SK-N-SH (cell line): ENCODE data around the gene NEK3. TPM values are rescaled to one million over a fixed set of nuclear protein-coding genes. Genes with fewer than 3 reads are reported as not detected.
"Not testable (repeated sequence)": the region's sequence is repeated elsewhere in the genome, so short reads cannot be mapped to it uniquely, and the experiment has no call there.

Source experiments
- CTCF ChIA-PET: fragments of 300-600, 350-600 bp; formaldehyde crosslinking; extraction: SDS; loops from one replicate; lab custom pipeline; 2021; lab: Yijun Ruan, JAX
- POLR2A ChIA-PET: fragments of 350-600 bp; sonication (Branson Sonifier 250); formaldehyde crosslinking; extraction: SDS; loops from one replicate; lab custom pipeline; 2020; ENCODE audit warnings: antibody characterized with exemption, inconsistent platforms; lab: Yijun Ruan, JAX
- DNase-seq: peaks from one replicate; pipeline ENCODE4 v3.0.0; 2012
- H2AFZ ChIP-seq: fragments of 200-600 bp; sonication (generic); 2 replicates; pipeline ENCODE4 v1.8.1; 2016; ENCODE audit warnings: antibody characterized with exemption, mild to moderate bottlenecking, low read depth
- H3F3A ChIP-seq: fragments of 200-600 bp; sonication (generic); replicated peaks from 2 replicates; pipeline ENCODE3; 2016; ENCODE audit warnings: antibody characterized with exemption, mild to moderate bottlenecking; ENCODE audit not compliant: insufficient read depth
- H3K27ac ChIP-seq, 2 experiments: fragments of 200-500 bp in 1 of 2; fragments of 200-600 bp in 1 of 2; sonication (Bioruptor generic) in 1 of 2; sonication (generic), shearing (Covaris generic) in 1 of 2; 2 replicates each; pipeline versions ENCODE4 v1.5.1 to v1.6.1; 2014 to 2016; ENCODE audit warnings: low read depth in 2 of 2, inconsistent platforms in 1 of 2, low read length in 1 of 2, mild to moderate bottlenecking in 1 of 2, mixed read lengths in 1 of 2
- H3K27me3 ChIP-seq: fragments of 200-600 bp; sonication (generic), shearing (Covaris generic); 2 replicates; pipeline ENCODE4 v1.6.1; 2016; ENCODE audit warnings: mixed run types; ENCODE audit not compliant: insufficient read depth
- H3K36me3 ChIP-seq, 2 experiments: fragments of 200-500 bp in 1 of 2; fragments of 200-600 bp in 1 of 2; sonication (Bioruptor generic) in 1 of 2; sonication (generic) in 1 of 2; replicated peaks in 1 of 2; 2 replicates each; pipeline versions ENCODE3 to v1.5.1; 2014 to 2016; ENCODE audit warnings: low read length in 1 of 2, mild to moderate bottlenecking in 1 of 2; ENCODE audit not compliant: insufficient read depth in 2 of 2, control insufficient read depth in 1 of 2
- H3K4me1 ChIP-seq, 2 experiments: fragments of 200-500 bp in 1 of 2; fragments of 200-600 bp in 1 of 2; sonication (Bioruptor generic) in 1 of 2; sonication (generic), shearing (Covaris generic) in 1 of 2; 2 replicates each; pipeline versions ENCODE4 v1.5.1 to v1.6.1; 2014 to 2016; ENCODE audit warnings: low read depth in 1 of 2, low read length in 1 of 2, mixed run types in 1 of 2; ENCODE audit not compliant: insufficient read depth in 2 of 2, control insufficient read depth in 1 of 2
- H3K4me2 ChIP-seq: fragments of 200-600 bp; sonication (generic), shearing (Covaris generic); 2 replicates; pipeline ENCODE4 v1.6.1; 2017; ENCODE audit warnings: mixed run types
- H3K4me3 ChIP-seq, 2 experiments: fragments of 200-500 bp in 1 of 2; fragments of 200-600 bp in 1 of 2; sonication (Bioruptor generic) in 1 of 2; sonication (generic), shearing (Covaris generic) in 1 of 2; 2 replicates each; pipeline versions ENCODE4 v1.5.1 to v1.8.1; 2014 to 2016; ENCODE audit warnings: low read depth in 2 of 2, inconsistent platforms in 1 of 2, low read length in 1 of 2, mild to moderate bottlenecking in 1 of 2, mixed read lengths in 1 of 2, moderate library complexity in 1 of 2
- H3K79me2 ChIP-seq: fragments of 200-600 bp; sonication (generic); 2 replicates; pipeline ENCODE4 v1.8.1; 2017; ENCODE audit warnings: mild to moderate bottlenecking; ENCODE audit not compliant: insufficient read depth
- H3K9ac ChIP-seq: fragments of 200-600 bp; sonication (generic); 2 replicates; pipeline ENCODE4 v1.6.1; 2017; ENCODE audit warnings: mixed run types
- H3K9me2 ChIP-seq: fragments of 200-600 bp; sonication (generic); 2 replicates; pipeline ENCODE4 v1.6.1; 2017; ENCODE audit warnings: mixed run types
- H3K9me3 ChIP-seq: fragments of 200-600 bp; sonication (generic); 2 replicates; pipeline ENCODE4 v1.6.1; 2017; ENCODE audit warnings: mixed run types, mild to moderate bottlenecking, moderate library complexity
- H4K20me1 ChIP-seq: fragments of 200-600 bp; sonication (generic); 2 replicates; pipeline ENCODE4 v1.6.1; 2017; ENCODE audit warnings: mild to moderate bottlenecking, mixed run types; ENCODE audit not compliant: insufficient read depth
- CHD2 ChIP-seq: fragments of 150-350 bp; IDR thresholded peaks from 2 replicates; pipeline ENCODE4 v1.6.1; 2018; ENCODE audit warnings: low read length; ENCODE audit not compliant: partially characterized antibody
- CTCF ChIP-seq: fragments of 200-600 bp; sonication (generic); IDR thresholded peaks from 2 replicates; pipeline ENCODE4 v1.6.1; 2017; ENCODE audit warnings: antibody characterized with exemption, mild to moderate bottlenecking, moderate library complexity
- FOXM1 ChIP-seq: IDR thresholded peaks from 2 replicates; pipeline ENCODE4 v1.4.0; 2012; ENCODE audit warnings: low read depth, mild to moderate bottlenecking
- MAX ChIP-seq: IDR thresholded peaks from 2 replicates; pipeline ENCODE4 v1.4.0; 2012; ENCODE audit warnings: low read depth
- NFIC ChIP-seq: IDR thresholded peaks from 2 replicates; pipeline ENCODE4 v1.4.0; 2012; ENCODE audit warnings: borderline replicate concordance
- PBX3 ChIP-seq: IDR thresholded peaks from 2 replicates; pipeline ENCODE4; 2012
- RAD21 ChIP-seq: IDR thresholded peaks from 2 replicates; pipeline ENCODE4 v1.6.1; 2012; ENCODE audit warnings: mild to moderate bottlenecking, low read length
- REST ChIP-seq: IDR thresholded peaks from 2 replicates; pipeline ENCODE4 v1.6.1; 2012; ENCODE audit warnings: mild to moderate bottlenecking, low read depth, low read length, moderate library complexity
- SMC3 ChIP-seq: IDR thresholded peaks from 2 replicates; pipeline ENCODE4 v1.6.1; 2012; ENCODE audit warnings: low read depth, low read length, improper control_type of control experiment
- TCF12 ChIP-seq: IDR thresholded peaks from 2 replicates; pipeline ENCODE4 v1.4.0; 2012
- ZBTB33 ChIP-seq: IDR thresholded peaks from 2 replicates; pipeline ENCODE4 v1.4.0; 2012; ENCODE audit warnings: low read depth, borderline replicate concordance
- WGBS: methylation state at CpG from one replicate; pipeline ENCODE4 v1.1.6; 2017; ENCODE audit warnings: low lambda C conversion rate; 5-methylcytosine and 5-hydroxymethylcytosine counted together
- polyA plus RNA-seq, 3 experiments: library from polyadenylated mRNA; depleted of rRNA; stranded (reverse); fragments of >200 nt; gene quantifications; 2 replicates each; pipeline ENCODE4 v1.2.3, GENCODE V29; 2012

Gene NEK3
- polyA plus RNA-seq, 1 of the 3 experiments (the other 2 are of a cell fraction) = 12.7 TPM

- CTCF ChIA-PET = interaction anchor here (1.1 to 1.9 kb wide), 9 partner anchors 16 to 391 kb away, joined by 3 to 6 read pairs (median 4); partner anchors contain the start of genes NEK5 and VPS36
- H3K27me3 ChIP-seq, POLR2A ChIA-PET, H2AFZ ChIP-seq, H3K36me3 ChIP-seq, H3K4me1 ChIP-seq, H3F3A ChIP-seq, H4K20me1 ChIP-seq, H3K4me3 ChIP-seq, H3K4me2 ChIP-seq, H3K9me3 ChIP-seq, H3K27ac ChIP-seq, H3K9ac ChIP-seq, H3K9me2 ChIP-seq, H3K79me2 ChIP-seq: not testable (repeated sequence)
- TF ChIP-seq RAD21 = peak; percentile 74
- peak; percentile 48; the same call in 1 of the 2 replicates for TF ChIP-seq SMC3
- peak; percentile 60 for TF ChIP-seq CTCF
- DNase-seq = peak; percentile 42
- 66% methylated on average over 12 of the region's 12 CpGs for WGBS
These were observed 42.2 kb upstream of the NEK3 start for GRCh38 chr13:52201439-52202193.

DNA sequence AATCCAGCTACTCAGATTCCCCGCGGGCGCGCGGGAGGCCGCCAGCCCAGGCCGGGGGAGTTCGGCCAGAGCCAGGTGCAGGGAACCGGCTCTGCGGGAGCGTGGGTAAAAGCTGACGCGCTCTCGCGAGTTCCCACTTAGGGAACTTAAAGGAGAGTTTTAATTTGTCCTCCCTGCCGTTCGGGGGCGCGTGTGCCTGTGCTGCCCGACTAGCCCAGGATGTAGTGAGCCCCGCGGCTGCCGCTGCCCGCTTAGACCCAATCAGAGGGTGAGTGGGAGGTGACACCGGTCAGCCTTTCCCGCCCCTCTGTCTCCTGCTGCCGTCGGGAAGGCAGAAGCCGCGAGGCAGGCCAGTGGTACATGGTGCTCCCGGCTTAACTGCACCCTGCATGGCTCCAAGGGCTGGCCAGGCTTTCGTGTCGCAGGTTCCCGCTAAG lies 36.0 kb upstream of the NEK3 start:
- 50% methylated on average over 29 of the region's 34 CpGs for WGBS
- no peaks in the 10 kb centered on the region for H3K9me3 ChIP-seq
- H3K4me1 ChIP-seq = peaks cover 0 to 2% of the 10 kb centered on the region in 2 experiments; a peak in 2 of 4 replicates
- no peak overlapping the region for H3K9ac ChIP-seq
- no peaks in the 10 kb centered on the region for H3K9me2 ChIP-seq
- H3K4me2 ChIP-seq = peak overlapping the region; percentile 85
- peak; percentile 68 for DNase-seq
- peak overlapping the region; percentile 100 for H2AFZ ChIP-seq
- no peaks in the 10 kb centered on the region for H3K36me3 ChIP-seq
- H3K4me3 ChIP-seq = peak overlapping the region in 1 of 2 experiments; percentile 89; a peak in 1 of 4 replicates
- ChIA-PET POLR2A (no interaction called here), CTCF (interaction anchor here (1.3 to 1.4 kb wide), 2 partner anchors 68 to 255 kb away, joined by 3 to 7 read pairs; no protein-coding TSS in a partner anchor)
- TF ChIP-seq RAD21 (no peak), ZBTB33 (no peak), PBX3 (no peak), NFIC (no peak), CHD2 (peak; percentile 31), FOXM1 (no peak), TCF12 (no peak), MAX (no peak), REST (no peak)
- no peaks in the 10 kb centered on the region for H3F3A ChIP-seq
- peaks cover 31% of the 10 kb centered on the region for H3K79me2 ChIP-seq
- no peaks in the 10 kb centered on the region for H3K27me3 ChIP-seq
- H3K27ac ChIP-seq = no peak overlapping the region
- H4K20me1 ChIP-seq = no peaks in the 10 kb centered on the region
